ENCODE results near the gene GPD1L.

The GPD1L gene

GRCh38 chr3:32147933-32148332, 41.5 kb downstream of the GPD1L start (continued):
- TF ChIP-seq FEZF1 (tag by site-specific recombination; IDR thresholded peaks at IDR 0.05) (peak; percentile 56; the same call in 1 of the 2 replicates), ZNF184 (tag by site-specific recombination; IDR thresholded peaks at IDR 0.05) (no peak), MZF1 (tag by site-specific recombination; IDR thresholded peaks at IDR 0.05; ENCODE audit: borderline replicate concordance) (no peak), KLF7 (tag by site-specific recombination; IDR thresholded peaks at IDR 0.05; ENCODE audit: borderline replicate concordance) (no peak), ZNF549 (tag by site-specific recombination; IDR thresholded peaks at IDR 0.05) (no peak), ZBTB48 (tag by site-specific recombination; IDR thresholded peaks at IDR 0.05) (no peak), ZNF768 (tag by site-specific recombination; IDR thresholded peaks at IDR 0.05) (no peak), ZNF76 (tag by site-specific recombination; IDR thresholded peaks at IDR 0.05; ENCODE audit: borderline replicate concordance, low read depth) (no peak), ZSCAN16 (tag by site-specific recombination; IDR thresholded peaks at IDR 0.05) (no peak), KLF9 (tag by site-specific recombination; IDR thresholded peaks at IDR 0.05; ENCODE audit: low read depth) (no peak), ZNF514 (tag by site-specific recombination; IDR thresholded peaks at IDR 0.05) (no peak), IKZF3 (tag by site-specific recombination; IDR thresholded peaks at IDR 0.05) (0 out of 2 replicates have a peak, but pooled peaks have one; percentile 43), BCL11A (tag by site-specific recombination; IDR thresholded peaks at IDR 0.05; ENCODE audit: low read depth) (peak; percentile 79), ZBTB20 (tag by site-specific recombination; IDR thresholded peaks at IDR 0.05) (no peak), ZNF843 (tag by site-specific recombination; IDR thresholded peaks at IDR 0.05) (peak; percentile 79), ZNF280D (tag by site-specific recombination; IDR thresholded peaks at IDR 0.05) (no peak), ZBTB8A (tag by site-specific recombination; IDR thresholded peaks at IDR 0.05) (no peak), OVOL3 (tag by site-specific recombination; IDR thresholded peaks at IDR 0.05) (peak; percentile 34; the same call in 1 of the 2 replicates), SP7 (tag by site-specific recombination; IDR thresholded peaks at IDR 0.05) (peak; percentile 81)
- TF ChIP-seq, protein P1, sequence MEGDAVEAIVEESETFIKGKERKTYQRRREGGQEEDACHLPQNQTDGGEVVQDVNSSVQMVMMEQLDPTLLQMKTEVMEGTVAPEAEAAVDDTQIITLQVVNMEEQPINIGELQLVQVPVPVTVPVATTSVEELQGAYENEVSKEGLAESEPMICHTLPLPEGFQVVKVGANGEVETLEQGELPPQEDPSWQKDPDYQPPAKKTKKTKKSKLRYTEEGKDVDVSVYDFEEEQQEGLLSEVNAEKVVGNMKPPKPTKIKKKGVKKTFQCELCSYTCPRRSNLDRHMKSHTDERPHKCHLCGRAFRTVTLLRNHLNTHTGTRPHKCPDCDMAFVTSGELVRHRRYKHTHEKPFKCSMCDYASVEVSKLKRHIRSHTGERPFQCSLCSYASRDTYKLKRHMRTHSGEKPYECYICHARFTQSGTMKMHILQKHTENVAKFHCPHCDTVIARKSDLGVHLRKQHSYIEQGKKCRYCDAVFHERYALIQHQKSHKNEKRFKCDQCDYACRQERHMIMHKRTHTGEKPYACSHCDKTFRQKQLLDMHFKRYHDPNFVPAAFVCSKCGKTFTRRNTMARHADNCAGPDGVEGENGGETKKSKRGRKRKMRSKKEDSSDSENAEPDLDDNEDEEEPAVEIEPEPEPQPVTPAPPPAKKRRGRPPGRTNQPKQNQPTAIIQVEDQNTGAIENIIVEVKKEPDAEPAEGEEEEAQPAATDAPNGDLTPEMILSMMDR (tag by site-specific recombination; IDR thresholded peaks at IDR 0.05) = no peak
- TF ChIP-seq, protein P2, sequence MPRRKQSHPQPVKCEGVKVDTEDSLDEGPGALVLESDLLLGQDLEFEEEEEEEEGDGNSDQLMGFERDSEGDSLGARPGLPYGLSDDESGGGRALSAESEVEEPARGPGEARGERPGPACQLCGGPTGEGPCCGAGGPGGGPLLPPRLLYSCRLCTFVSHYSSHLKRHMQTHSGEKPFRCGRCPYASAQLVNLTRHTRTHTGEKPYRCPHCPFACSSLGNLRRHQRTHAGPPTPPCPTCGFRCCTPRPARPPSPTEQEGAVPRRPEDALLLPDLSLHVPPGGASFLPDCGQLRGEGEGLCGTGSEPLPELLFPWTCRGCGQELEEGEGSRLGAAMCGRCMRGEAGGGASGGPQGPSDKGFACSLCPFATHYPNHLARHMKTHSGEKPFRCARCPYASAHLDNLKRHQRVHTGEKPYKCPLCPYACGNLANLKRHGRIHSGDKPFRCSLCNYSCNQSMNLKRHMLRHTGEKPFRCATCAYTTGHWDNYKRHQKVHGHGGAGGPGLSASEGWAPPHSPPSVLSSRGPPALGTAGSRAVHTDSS (tag by site-specific recombination; IDR thresholded peaks at IDR 0.05) = no peak
- TF ChIP-seq, protein P3, sequence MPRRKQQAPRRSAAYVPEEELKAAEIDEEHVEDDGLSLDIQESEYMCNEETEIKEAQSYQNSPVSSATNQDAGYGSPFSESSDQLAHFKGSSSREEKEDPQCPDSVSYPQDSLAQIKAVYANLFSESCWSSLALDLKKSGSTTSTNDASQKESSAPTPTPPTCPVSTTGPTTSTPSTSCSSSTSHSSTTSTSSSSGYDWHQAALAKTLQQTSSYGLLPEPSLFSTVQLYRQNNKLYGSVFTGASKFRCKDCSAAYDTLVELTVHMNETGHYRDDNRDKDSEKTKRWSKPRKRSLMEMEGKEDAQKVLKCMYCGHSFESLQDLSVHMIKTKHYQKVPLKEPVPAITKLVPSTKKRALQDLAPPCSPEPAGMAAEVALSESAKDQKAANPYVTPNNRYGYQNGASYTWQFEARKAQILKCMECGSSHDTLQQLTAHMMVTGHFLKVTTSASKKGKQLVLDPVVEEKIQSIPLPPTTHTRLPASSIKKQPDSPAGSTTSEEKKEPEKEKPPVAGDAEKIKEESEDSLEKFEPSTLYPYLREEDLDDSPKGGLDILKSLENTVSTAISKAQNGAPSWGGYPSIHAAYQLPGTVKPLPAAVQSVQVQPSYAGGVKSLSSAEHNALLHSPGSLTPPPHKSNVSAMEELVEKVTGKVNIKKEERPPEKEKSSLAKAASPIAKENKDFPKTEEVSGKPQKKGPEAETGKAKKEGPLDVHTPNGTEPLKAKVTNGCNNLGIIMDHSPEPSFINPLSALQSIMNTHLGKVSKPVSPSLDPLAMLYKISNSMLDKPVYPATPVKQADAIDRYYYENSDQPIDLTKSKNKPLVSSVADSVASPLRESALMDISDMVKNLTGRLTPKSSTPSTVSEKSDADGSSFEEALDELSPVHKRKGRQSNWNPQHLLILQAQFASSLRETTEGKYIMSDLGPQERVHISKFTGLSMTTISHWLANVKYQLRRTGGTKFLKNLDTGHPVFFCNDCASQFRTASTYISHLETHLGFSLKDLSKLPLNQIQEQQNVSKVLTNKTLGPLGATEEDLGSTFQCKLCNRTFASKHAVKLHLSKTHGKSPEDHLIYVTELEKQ (tag by site-specific recombination; IDR thresholded peaks at IDR 0.05; ENCODE audit: borderline replicate concordance) = peak; percentile 51; the same call in 1 of the 2 replicates
- TF ChIP-seq, protein P4, sequence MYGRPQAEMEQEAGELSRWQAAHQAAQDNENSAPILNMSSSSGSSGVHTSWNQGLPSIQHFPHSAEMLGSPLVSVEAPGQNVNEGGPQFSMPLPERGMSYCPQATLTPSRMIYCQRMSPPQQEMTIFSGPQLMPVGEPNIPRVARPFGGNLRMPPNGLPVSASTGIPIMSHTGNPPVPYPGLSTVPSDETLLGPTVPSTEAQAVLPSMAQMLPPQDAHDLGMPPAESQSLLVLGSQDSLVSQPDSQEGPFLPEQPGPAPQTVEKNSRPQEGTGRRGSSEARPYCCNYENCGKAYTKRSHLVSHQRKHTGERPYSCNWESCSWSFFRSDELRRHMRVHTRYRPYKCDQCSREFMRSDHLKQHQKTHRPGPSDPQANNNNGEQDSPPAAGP (tag by site-specific recombination; IDR thresholded peaks at IDR 0.05) = no peak
